PC-9 (cell line): ENCODE measurements around the gene SLC25A20.

Experiments
- CTCF ChIP-seq: fragments of 200-600 bp; sonication (generic); conservative IDR thresholded peaks from 2 replicates; pipeline ENCODE4 v1.6.1; 2017; ENCODE audit warnings: mixed run types, antibody characterized with exemption, mild to moderate bottlenecking, moderate library complexity
- EZH2 ChIP-seq: fragments of 200-600 bp; sonication (generic); IDR thresholded peaks from 2 replicates; pipeline ENCODE4 v1.8.0; 2017; ENCODE audit warnings: antibody characterized with exemption, low read depth

- TF ChIP-seq CTCF (no peak), EZH2 (no peak)
Observed at GRCh38 chr3:48919215-48920138, 20.8 kb upstream of the SLC25A20 start.
